Subcutaneous abdominal adipose tissue (tissue), 5 donors: ENCODE data around the gene MTUS2.

Experiments
- H3K27ac ChIP-seq: one replicate; pipeline ENCODE4 v1.7.0; 2013; ENCODE audit warnings: low read depth, mild to moderate bottlenecking, inconsistent platforms, low read length, moderate library complexity
- H3K27me3 ChIP-seq, 5 donors: one replicate each; pipeline ENCODE4 v1.7.0; 2013; ENCODE audit warnings: low read length in 5 of 5, inconsistent platforms in 1 of 5; ENCODE audit not compliant: control insufficient read depth in 5 of 5, insufficient read depth in 4 of 5
- H3K36me3 ChIP-seq, 5 donors: one replicate each; pipeline ENCODE4 v1.7.0; 2013; ENCODE audit warnings: low read length in 5 of 5; ENCODE audit not compliant: control insufficient read depth in 5 of 5, insufficient read depth in 5 of 5
- H3K4me1 ChIP-seq, 5 donors: one replicate each; pipeline ENCODE4 v1.7.0; 2013; ENCODE audit warnings: low read length in 5 of 5, mild to moderate bottlenecking in 3 of 5, moderate library complexity in 1 of 5; ENCODE audit not compliant: control insufficient read depth in 5 of 5, insufficient read depth in 5 of 5
- H3K4me3 ChIP-seq, 5 donors: one replicate each; pipeline ENCODE4 v1.7.0; 2013; ENCODE audit warnings: low read length in 5 of 5, low read depth in 1 of 5
- H3K9ac ChIP-seq, 5 donors: one replicate each; pipeline ENCODE4 v1.7.0; 2013; ENCODE audit warnings: low read length in 5 of 5, mild to moderate bottlenecking in 4 of 5, moderate library complexity in 3 of 5
- H3K9me3 ChIP-seq, 5 donors: one replicate each; pipeline ENCODE4 v1.7.0; 2013; ENCODE audit warnings: low read length in 5 of 5; ENCODE audit not compliant: control insufficient read depth in 5 of 5
- donor health status: healthy.
- donor health status: healthy.
- donor health status: healthy.
- donor health status: healthy.
- donor health status: healthy.

MTUS2 gene

DNA sequence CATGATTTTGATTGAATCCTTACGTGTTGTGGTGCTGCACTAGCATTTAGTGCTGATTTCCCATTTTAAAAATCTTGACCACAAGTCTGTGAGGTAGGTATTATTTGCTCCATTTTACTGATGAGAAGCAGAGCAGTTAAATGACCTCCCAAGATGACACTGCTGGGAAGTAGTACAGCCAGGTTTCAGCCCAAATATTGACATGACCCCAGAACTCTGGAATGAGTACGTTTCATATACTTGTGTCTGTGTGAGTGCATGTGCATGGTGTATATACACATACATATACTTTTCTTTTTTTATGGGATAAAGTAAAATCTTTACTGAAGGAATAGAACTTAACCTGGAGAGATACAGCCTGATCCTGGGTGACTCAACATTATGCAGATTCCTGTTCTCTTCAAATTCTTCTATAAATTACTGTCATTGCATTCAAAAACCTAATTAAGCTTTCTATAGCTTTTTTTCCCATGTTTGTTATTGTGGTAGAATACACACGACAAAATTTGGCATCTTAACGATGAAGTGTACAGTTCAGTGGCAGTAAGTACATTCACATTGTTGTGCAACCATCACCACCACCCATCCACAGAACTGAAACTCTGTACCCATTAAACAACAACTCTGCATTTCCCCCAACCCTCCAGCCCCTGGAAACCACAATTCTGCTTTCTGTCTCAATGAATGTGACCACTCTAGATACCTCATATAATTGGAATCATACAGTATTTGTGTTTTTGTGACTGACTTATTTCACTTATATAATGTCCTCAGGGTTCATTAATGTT, 311.9 kb downstream of the MTUS2 start:
- Histone ChIP-seq H3K9ac (no peak overlapping the region), H3K9me3 (peaks cover 0 to 6% (median under 1%) of the 10 kb centered on the region in 5 donors), H3K27ac (no peak overlapping the region), H3K4me3 (no peak overlapping the region), H3K27me3 (no peaks in the 10 kb centered on the region), H3K4me1 (no peaks in the 10 kb centered on the region), H3K36me3 (no peaks in the 10 kb centered on the region)

DNA sequence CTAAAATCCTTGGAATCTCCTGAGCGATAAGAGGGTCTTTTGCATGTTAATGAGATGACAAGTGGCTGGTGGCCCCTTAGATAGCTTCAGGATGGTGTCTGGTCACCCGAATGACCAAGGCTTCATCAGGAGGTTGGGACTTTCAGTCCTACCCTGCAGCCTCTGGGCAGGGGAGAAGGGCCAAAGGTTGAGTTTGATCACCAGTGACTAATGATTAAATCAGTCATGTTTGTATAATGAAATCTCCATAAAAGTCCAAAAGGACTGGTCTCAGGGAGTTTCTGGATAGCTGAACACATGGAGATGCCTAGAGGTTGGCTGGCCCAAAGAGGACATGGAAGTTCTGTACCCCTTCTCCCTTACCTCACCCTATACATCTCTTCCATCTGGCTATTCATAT, 316.2 kb downstream of the MTUS2 start:
- Histone ChIP-seq H3K27me3 (peaks cover 0 to 3% (median 0%) of the 10 kb centered on the region in 5 donors), H3K27ac (no peak overlapping the region), H3K4me3 (no peak overlapping the region), H3K9me3 (peaks cover 0 to 12% (median 4%) of the 10 kb centered on the region in 5 donors), H3K4me1 (no peaks in the 10 kb centered on the region), H3K9ac (no peak overlapping the region), H3K36me3 (no peaks in the 10 kb centered on the region)

DNA sequence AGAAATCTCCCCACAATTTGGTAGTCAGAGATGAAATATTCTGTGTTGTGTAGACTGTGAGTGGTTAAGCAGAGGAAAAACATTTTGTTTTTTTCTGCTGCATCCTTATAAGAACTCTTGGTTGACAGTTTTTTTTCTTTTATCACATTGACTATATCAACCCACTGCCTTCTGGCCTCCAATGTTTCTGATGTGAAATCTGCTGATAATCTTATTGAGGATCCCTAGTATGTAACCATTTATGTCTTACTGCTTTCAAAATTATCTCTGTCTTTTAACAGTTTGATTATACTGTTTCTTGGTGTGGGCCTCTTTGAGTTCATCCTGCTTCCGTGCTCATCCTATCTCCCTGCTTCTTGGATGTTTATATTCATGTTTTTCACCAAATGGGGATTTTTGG, 316.9 kb downstream of the MTUS2 start:
- H3K4me3 ChIP-seq = no peak overlapping the region
- no peak overlapping the region for H3K27ac ChIP-seq
- no peaks in the 10 kb centered on the region for H3K4me1 ChIP-seq
- peaks cover 0 to 3% (median 0%) of the 10 kb centered on the region in 5 donors for H3K27me3 ChIP-seq
- no peaks in the 10 kb centered on the region for H3K36me3 ChIP-seq
- no peak overlapping the region for H3K9ac ChIP-seq
- H3K9me3 ChIP-seq = peaks cover 0 to 12% (median 4%) of the 10 kb centered on the region in 5 donors

DNA sequence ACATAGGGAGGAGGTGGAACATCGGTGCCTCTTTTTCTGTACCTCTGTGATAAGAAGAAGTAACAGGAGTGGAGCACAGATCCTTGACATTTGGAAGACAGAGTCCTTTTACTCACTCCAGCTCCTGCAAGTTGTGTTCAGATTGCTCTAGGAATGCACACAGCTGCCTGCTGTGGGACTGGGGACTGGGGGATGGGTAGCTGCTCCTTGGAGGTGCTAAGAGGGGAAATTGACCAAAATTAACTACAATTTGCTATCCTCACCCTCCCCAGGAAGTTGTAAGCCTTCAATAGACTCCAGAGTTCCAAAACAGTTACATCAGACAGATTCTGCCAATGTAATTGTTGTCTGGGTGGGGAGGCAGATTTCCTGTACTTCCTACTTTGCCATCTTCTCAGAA, 317.9 kb downstream of the MTUS2 start:
- H3K9ac ChIP-seq = no peak overlapping the region
- H3K27ac ChIP-seq = no peak overlapping the region
- H3K4me3 ChIP-seq = no peak overlapping the region
- no peaks in the 10 kb centered on the region for H3K4me1 ChIP-seq
- peaks cover 0 to 12% (median 4%) of the 10 kb centered on the region in 5 donors for H3K9me3 ChIP-seq
- no peaks in the 10 kb centered on the region for H3K36me3 ChIP-seq
- peaks cover 0 to 3% (median 0%) of the 10 kb centered on the region in 5 donors for H3K27me3 ChIP-seq

DNA sequence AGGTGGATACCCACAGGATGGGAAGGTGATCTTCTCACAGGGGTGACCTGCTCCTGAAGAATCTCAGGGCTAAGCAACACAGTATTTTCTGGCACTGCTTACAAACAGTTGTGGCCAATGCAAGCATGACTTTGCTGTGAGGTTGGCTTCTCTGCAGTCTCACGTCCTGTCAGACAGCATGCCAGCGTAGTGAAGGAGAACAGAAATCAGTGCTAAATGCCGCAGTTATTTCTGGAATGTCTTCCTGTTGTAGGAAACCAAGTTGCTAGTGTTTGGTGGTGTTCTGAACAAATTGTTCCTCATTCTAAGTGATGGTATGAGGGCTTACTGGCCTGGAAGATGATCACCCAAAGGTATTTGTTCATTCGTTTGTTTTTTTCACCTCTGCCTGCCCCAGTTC, 320.1 kb downstream of the MTUS2 start:
- Histone ChIP-seq H3K36me3 (no peaks in the 10 kb centered on the region), H3K4me1 (no peaks in the 10 kb centered on the region), H3K27me3 (peaks cover 0 to 3% (median 0%) of the 10 kb centered on the region in 5 donors), H3K4me3 (no peak overlapping the region), H3K9me3 (peaks cover 0 to 12% (median 9%) of the 10 kb centered on the region in 5 donors), H3K27ac (no peak overlapping the region), H3K9ac (no peak overlapping the region)

DNA sequence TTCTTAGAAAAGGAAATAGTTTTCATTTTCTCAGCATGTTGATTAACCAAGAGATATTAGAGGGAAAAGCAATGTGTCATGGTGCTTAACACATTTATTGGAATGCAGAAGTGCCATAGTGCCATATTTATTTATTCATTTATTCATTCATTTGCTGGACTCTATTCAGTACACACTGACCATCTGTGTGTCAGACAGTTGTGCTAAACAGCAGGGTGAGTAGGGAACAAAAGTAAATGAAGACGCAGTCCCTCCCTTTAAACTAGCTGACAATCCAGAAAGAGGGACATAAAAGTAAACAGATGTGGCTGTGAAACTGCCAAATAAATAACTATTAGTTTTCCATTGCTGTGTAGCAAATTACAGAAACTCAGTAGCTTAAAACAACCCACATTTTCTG, 323.7 kb downstream of the MTUS2 start:
- H3K27me3 ChIP-seq = peaks cover 0 to 3% (median 0%) of the 10 kb centered on the region in 5 donors
- no peak overlapping the region for H3K27ac ChIP-seq
- no peak overlapping the region for H3K9ac ChIP-seq
- no peak overlapping the region for H3K4me3 ChIP-seq
- no peaks in the 10 kb centered on the region for H3K36me3 ChIP-seq
- no peaks in the 10 kb centered on the region for H3K4me1 ChIP-seq
- H3K9me3 ChIP-seq = peaks cover 0 to 5% (median 4%) of the 10 kb centered on the region in 5 donors

DNA sequence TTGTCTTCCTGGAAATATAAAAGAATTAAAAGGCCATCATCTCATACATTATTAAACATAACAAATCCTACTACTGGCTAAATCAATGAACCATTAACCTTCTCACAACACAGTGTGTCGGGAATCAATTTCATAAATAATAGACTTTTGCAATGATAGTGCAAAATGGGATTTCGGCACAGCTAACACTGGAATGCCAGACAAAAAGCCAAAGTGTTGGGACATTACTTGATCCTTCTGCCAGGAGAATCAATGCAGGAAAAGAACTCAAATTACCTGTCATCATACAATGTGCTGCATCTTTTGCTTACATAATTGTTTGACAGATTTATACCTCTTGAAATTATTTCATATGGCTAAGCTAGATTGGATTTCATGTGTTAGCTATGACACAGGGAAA, 334.3 kb downstream of the MTUS2 start:
- no peak overlapping the region for H3K9ac ChIP-seq
- peaks cover 0 to 15% (median 5%) of the 10 kb centered on the region in 5 donors for H3K9me3 ChIP-seq
- H3K36me3 ChIP-seq = no peaks in the 10 kb centered on the region
- H3K27ac ChIP-seq = no peak overlapping the region
- H3K27me3 ChIP-seq = no peaks in the 10 kb centered on the region
- H3K4me1 ChIP-seq = no peaks in the 10 kb centered on the region
- no peak overlapping the region for H3K4me3 ChIP-seq

DNA sequence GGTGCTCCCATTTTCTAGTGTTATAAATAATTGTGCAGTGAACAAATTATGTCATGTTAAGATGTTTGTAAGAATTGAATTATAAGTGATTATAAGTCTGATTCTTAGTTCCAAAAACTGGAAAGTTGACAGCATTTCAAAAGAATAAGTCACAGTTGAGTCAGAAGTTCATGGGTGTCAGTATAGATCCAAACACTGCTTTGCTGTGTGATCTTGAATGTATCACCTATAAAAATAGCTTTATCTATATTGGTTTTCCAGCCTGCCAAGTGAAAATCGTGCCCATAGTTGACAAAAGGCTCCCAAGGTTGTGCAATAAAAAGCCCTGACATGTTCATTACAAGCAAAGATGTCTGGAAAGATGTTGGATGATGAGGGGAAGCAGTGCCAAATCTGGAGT, 336.0 kb downstream of the MTUS2 start:
- peaks cover 0 to 10% (median 5%) of the 10 kb centered on the region in 5 donors for H3K9me3 ChIP-seq

DNA sequence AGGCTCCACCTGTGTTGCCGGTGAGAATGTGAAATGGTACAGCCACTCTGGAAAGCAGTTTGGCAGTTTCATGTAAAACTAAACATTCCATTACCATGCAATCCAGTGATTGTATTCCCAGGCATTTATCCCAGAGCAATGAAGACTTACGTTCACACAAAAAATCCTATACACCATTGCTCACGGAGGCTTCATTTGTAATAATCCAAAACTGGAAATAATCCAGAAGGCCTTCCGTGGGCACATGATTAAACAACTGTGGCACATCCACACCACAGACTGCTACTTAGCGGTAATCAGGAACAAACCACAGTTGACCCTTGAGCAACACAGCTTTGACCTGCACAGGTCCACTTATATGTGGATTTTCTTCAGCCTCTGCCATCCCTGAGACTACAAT, 339.7 kb downstream of the MTUS2 start:
- no peak overlapping the region for H3K27ac ChIP-seq
- no peaks in the 10 kb centered on the region for H3K9me3 ChIP-seq
- H3K27me3 ChIP-seq = no peaks in the 10 kb centered on the region
- H3K4me1 ChIP-seq = no peaks in the 10 kb centered on the region
- H3K9ac ChIP-seq = no peak overlapping the region
- H3K36me3 ChIP-seq = no peaks in the 10 kb centered on the region
- no peak overlapping the region for H3K4me3 ChIP-seq

More for the DNA sequence above, 336.0 kb downstream of the MTUS2 start:
- Histone ChIP-seq H3K27ac (no peak overlapping the region), H3K9ac (no peak overlapping the region), H3K4me1 (no peaks in the 10 kb centered on the region), H3K4me3 (no peak overlapping the region), H3K27me3 (no peaks in the 10 kb centered on the region), H3K36me3 (no peaks in the 10 kb centered on the region)

DNA sequence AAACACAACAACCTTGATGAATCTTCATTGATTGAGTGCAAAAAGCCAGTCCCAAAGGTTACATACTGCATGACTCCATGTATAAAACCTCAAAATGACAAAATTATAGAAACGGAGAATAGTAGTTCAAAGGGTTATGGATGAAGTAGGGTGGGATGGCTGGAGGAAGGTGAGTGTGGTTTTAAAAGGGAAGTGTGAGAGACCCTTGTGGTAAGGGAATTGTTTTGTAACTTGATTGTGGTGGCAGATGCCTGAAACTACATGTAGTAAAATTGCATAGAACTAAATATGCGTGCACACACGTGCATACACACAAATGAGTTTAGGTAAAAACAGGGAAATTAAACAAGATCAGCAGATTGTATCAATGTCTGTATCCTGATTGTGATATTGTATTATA, 340.7 kb downstream of the MTUS2 start:
- H3K27ac ChIP-seq = no peak overlapping the region
- H3K9ac ChIP-seq = no peak overlapping the region
- no peak overlapping the region for H3K4me3 ChIP-seq
- H3K27me3 ChIP-seq = no peaks in the 10 kb centered on the region
- no peaks in the 10 kb centered on the region for H3K4me1 ChIP-seq
- H3K9me3 ChIP-seq = no peaks in the 10 kb centered on the region
- H3K36me3 ChIP-seq = no peaks in the 10 kb centered on the region
